A673 (cell line): ENCODE results near the gene ITIH2. TPM values are rescaled to one million over a fixed set of nuclear protein-coding genes. Genes with fewer than 3 reads are reported as not detected.
A peak's percentile ranks its signal among the peaks of the same experiment; 100 is the strongest.

ENCODE experiments used
- BruUV-seq: library from RNA; stranded (reverse); fragments of 400-500 nt; replicated peaks from 2 replicates; lab custom pipeline; 2021; lab: Mats Ljungman, UMichigan
- CTCF ChIA-PET: fragments of 300-600 bp; sonication (Branson Sonifier 250); formaldehyde crosslinking; loops from one replicate; lab custom pipeline; 2022; ENCODE audit warnings: antibody characterized with exemption; lab: Charles Lee
- POLR2A ChIA-PET: fragments of 300-600 bp; sonication (Branson Sonifier 250); formaldehyde crosslinking; loops from one replicate; lab custom pipeline; 2022; ENCODE audit warnings: antibody characterized with exemption; ENCODE audit not compliant: low non-redundant PET; lab: Charles Lee
- DNase-seq: peaks from one replicate; pipeline ENCODE4 v3.0.0-alpha.2; 2015; ENCODE audit warnings: low spot score
- H3K27ac ChIP-seq: fragments of 200-600 bp; sonication (generic); 2 replicates; pipeline ENCODE4 v1.5.1; 2016; ENCODE audit warnings: mixed run types, low read depth, mild to moderate bottlenecking, mixed read lengths, antibody characterized with exemption, low read length; ENCODE audit not compliant: poor library complexity, severe bottlenecking
- H3K27me3 ChIP-seq: fragments of 200-600 bp; sonication (generic); replicated peaks from 2 replicates; pipeline ENCODE4 v1.6.1; 2017; ENCODE audit warnings: mixed run types, low read depth, mild to moderate bottlenecking, mixed read lengths, antibody characterized with exemption, low read length; ENCODE audit not compliant: insufficient read depth, poor library complexity
- H3K36me3 ChIP-seq: fragments of 200-600 bp; sonication (generic); 2 replicates; pipeline ENCODE4 v1.6.1; 2016; ENCODE audit warnings: mixed run types, mild to moderate bottlenecking, mixed read lengths, antibody characterized with exemption, low read length; ENCODE audit not compliant: insufficient read depth, poor library complexity, severe bottlenecking
- H3K4me1 ChIP-seq: fragments of 200-600 bp; sonication (generic); 2 replicates; pipeline ENCODE4 v1.6.1; 2017; ENCODE audit warnings: mixed run types, mild to moderate bottlenecking, mixed read lengths, antibody characterized with exemption, low read length; ENCODE audit not compliant: insufficient read depth, poor library complexity, severe bottlenecking
- H3K4me3 ChIP-seq: fragments of 200-600 bp; sonication (generic); 2 replicates; pipeline ENCODE4 v1.5.1; 2016; ENCODE audit warnings: low read depth, mixed run types, mild to moderate bottlenecking, mixed read lengths, low read length; ENCODE audit not compliant: poor library complexity, severe bottlenecking
- H3K9me3 ChIP-seq: fragments of 200-600 bp; sonication (generic); 2 replicates; pipeline ENCODE4 v1.6.1; 2016; ENCODE audit warnings: mixed run types, low read depth, mild to moderate bottlenecking, mixed read lengths, antibody characterized with exemption, low read length; ENCODE audit not compliant: poor library complexity, severe bottlenecking
- EZH2 ChIP-seq: fragments of 200-600 bp; sonication (generic); IDR thresholded peaks from 2 replicates; pipeline ENCODE4 v1.6.1; 2017; ENCODE audit warnings: borderline replicate concordance, low read depth, mild to moderate bottlenecking, mixed read lengths, antibody characterized with exemption, low read length; ENCODE audit not compliant: poor library complexity, severe bottlenecking
- intact Hi-C: fragments of 100-400 bp; cut with micrococcal nuclease; formaldehyde crosslinking; loops from one replicate; pipeline ENCODE4 v1.10.0; 2022; ENCODE audit not compliant: unreplicated experiment
- total RNA-seq: library from RNA; stranded (reverse); gene quantifications from 2 replicates; pipeline ENCODE4 v1.2.3, GENCODE V29; 2021
- TF ChIP-seq, protein P1 (sequence below): fragments of 300-800, 200-600 bp; sonication (generic); conservative IDR thresholded peaks from 2 replicates; pipeline ENCODE4 v1.5.1; 2017; ENCODE audit warnings: low read depth, mild to moderate bottlenecking, antibody characterized with exemption, low read length, moderate library complexity, mixed read lengths

The ITIH2 gene
- total RNA-seq, 1 experiment from 2014 or later: not detected

DNA sequence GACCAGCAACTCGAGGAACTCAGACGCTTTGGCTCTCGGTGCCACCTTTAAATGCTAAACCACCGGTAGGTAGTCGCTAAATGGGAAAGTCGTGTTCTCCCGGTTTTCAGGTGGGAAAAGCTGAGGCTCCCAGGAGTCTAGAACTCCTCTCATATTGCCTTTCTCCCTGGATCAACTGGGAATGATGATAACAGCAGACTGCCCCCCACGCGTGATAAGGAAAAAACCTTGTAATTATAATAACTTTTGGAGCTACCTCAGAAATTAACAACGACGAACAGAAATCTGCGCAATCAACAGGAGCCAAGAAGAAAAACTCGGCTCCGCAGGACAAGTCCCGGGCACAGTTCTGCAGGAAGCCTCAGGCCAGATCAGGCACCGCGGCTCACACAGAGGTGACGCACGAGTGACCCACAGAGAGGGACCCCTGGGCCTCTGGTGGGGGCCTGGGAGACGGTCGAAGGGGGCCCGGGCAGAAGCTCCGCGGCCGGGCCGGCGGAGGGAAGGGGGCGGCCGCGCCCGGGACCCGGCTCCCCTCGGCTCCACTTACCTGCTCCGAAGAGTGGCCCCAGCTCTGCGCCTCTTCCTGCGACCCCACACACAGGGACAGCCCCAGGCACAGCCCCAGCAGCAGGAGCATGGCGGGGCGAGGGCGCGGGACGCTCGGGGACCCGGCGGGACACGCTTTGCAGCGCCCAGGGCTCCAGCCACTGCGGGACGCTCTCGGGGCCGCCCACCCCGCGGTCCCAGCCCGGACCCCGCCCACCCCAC is 36.7 kb upstream of the ITIH2 start, which contains the start of gene ITIH5:
Gene ITIH5 (minus strand): TSS at position 714 of the 771 bp plus-strand sequence. CDS start 74 bp downstream, at position 640.
- H3K27ac ChIP-seq: no peak within 1 kb of the TSS
- peaks cover 62% of the 10 kb centered on the region for H3K27me3 ChIP-seq
- ChIA-PET POLR2A (no interaction called here), CTCF (no interaction called here)
- no peaks in the 10 kb centered on the region for H3K36me3 ChIP-seq
- H3K4me1 ChIP-seq: peaks cover 12% of the 10 kb centered on the region
- H3K9me3 ChIP-seq: no peaks in the 10 kb centered on the region
- no peak for DNase-seq
- intact Hi-C loops: no loop called here
- BruUV-seq: no TSS peak
- H3K4me3 ChIP-seq: peak within 1 kb of the TSS; percentile 44
- TF ChIP-seq EZH2: no peak
- TF ChIP-seq, protein P1, sequence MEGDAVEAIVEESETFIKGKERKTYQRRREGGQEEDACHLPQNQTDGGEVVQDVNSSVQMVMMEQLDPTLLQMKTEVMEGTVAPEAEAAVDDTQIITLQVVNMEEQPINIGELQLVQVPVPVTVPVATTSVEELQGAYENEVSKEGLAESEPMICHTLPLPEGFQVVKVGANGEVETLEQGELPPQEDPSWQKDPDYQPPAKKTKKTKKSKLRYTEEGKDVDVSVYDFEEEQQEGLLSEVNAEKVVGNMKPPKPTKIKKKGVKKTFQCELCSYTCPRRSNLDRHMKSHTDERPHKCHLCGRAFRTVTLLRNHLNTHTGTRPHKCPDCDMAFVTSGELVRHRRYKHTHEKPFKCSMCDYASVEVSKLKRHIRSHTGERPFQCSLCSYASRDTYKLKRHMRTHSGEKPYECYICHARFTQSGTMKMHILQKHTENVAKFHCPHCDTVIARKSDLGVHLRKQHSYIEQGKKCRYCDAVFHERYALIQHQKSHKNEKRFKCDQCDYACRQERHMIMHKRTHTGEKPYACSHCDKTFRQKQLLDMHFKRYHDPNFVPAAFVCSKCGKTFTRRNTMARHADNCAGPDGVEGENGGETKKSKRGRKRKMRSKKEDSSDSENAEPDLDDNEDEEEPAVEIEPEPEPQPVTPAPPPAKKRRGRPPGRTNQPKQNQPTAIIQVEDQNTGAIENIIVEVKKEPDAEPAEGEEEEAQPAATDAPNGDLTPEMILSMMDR: no peak

DNA sequence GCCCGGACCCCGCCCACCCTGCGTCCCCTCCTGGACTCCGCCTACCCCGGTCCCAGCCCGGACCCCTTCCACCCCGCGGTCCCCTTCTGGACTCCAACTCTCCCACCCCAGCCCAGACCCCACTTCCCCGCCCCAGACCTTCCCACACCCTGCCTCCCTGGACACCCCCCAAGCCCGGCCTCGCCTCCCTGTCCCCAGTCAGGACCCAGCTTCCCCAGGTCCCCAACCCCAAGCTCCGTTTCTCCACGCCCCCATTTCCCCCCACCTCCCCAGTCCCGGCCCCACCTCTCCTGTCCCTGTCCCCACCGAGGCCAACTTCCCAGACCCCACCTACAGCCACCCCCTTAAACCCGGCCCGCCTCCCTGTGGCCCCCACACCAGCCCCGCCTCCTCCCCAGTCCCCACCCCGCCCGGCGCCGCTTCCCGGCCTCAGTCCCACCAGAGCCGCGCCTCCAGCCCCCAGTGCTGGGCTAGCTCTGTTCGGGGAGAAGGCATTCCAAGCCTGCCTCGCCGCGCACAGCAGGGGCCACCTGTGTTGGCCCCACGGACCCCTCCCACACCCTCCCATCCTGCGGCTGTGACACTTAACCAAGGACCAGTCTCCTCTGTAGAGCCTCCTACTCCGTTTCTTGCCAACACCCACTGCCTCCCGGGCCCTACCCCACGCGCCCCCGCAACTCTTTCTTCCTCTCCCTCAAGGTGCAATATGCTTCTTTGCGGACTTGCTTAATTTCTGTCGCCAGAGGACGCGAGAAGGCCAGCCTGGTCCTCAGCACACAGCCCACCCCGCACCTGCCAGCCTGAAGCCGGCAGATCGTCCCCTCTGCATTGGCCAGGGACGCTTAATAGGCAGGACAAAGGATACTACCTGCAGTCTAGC is 35.6 kb upstream of the ITIH2 start:
- DNase-seq: no peak
- intact Hi-C loops: no loop called here
- ChIA-PET CTCF (no interaction called here), POLR2A (no interaction called here)
- Histone ChIP-seq H3K4me3 (no peak overlapping the region), H3K27ac (no peak overlapping the region), H3K36me3 (no peaks in the 10 kb centered on the region), H3K27me3 (peaks cover 61% of the 10 kb centered on the region), H3K9me3 (no peaks in the 10 kb centered on the region), H3K4me1 (peaks cover 12% of the 10 kb centered on the region)
- no TSS peak for BruUV-seq
- TF ChIP-seq, protein P1: no peak
- TF ChIP-seq EZH2: no peak

DNA sequence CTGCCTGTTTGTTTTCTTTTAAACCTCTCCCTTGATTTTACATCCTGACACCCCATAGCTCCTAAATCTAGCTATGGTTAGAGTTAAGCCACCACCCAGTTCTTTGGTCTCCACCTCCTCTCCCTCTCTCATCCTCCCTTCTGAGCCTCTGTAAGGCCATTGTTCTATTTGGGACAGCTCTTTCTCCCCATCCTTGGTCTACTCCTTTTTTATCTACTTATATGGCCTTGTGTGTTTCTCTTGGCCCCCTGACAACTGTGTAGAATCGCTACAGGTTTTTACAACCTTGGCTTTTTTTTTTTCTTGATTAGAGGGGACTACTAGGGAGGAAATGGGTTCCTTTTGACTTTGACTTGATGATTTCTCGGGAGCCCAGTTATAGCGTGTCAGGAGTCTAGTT is 33.0 kb upstream of the ITIH2 start:
- TF ChIP-seq, protein P1: no peak
- TF ChIP-seq EZH2: no peak
- intact Hi-C loops: no loop called here
- Histone ChIP-seq H3K27me3 (peaks cover 34% of the 10 kb centered on the region), H3K9me3 (no peaks in the 10 kb centered on the region), H3K36me3 (no peaks in the 10 kb centered on the region), H3K4me3 (no peak overlapping the region), H3K27ac (no peak overlapping the region), H3K4me1 (peaks cover 12% of the 10 kb centered on the region)
- DNase-seq: no peak
- CTCF ChIA-PET: no interaction called here
- POLR2A ChIA-PET: interaction anchor here (0.7 kb wide), 1 partner anchor 843 kb away, joined by 3 read pairs; no protein-coding TSS in a partner anchor
- BruUV-seq: no TSS peak
